ENCODE data around the gene HS3ST5.

- TF ChIP-seq, protein P1, sequence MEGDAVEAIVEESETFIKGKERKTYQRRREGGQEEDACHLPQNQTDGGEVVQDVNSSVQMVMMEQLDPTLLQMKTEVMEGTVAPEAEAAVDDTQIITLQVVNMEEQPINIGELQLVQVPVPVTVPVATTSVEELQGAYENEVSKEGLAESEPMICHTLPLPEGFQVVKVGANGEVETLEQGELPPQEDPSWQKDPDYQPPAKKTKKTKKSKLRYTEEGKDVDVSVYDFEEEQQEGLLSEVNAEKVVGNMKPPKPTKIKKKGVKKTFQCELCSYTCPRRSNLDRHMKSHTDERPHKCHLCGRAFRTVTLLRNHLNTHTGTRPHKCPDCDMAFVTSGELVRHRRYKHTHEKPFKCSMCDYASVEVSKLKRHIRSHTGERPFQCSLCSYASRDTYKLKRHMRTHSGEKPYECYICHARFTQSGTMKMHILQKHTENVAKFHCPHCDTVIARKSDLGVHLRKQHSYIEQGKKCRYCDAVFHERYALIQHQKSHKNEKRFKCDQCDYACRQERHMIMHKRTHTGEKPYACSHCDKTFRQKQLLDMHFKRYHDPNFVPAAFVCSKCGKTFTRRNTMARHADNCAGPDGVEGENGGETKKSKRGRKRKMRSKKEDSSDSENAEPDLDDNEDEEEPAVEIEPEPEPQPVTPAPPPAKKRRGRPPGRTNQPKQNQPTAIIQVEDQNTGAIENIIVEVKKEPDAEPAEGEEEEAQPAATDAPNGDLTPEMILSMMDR (IDR thresholded peaks at IDR 0.05 in 8 of 11, conservative IDR thresholded peaks at IDR 0.05 in 3 of 11) = no peak
- TF ChIP-seq POLR2AphosphoS5 (IDR thresholded peaks at IDR 0.05) (no peak), POLR2A (IDR thresholded peaks at IDR 0.05) (no peak)
Observed at GRCh38 chr6:114339706-114340105, 3.1 kb downstream of the HS3ST5 start.
